OCI-LY7 (cell line): ENCODE data around the gene IDNK. TPM values are rescaled to one million over a fixed set of nuclear protein-coding genes. Genes with fewer than 3 reads are reported as not detected.

Source experiments
- BruUV-seq: library from RNA; stranded (reverse); fragments of 400-500 nt; replicated peaks from 2 replicates; lab custom pipeline; 2021; lab: Mats Ljungman, UMichigan
- CTCF ChIA-PET: fragments of 300-600 bp; sonication (Branson Sonifier 250); formaldehyde crosslinking; loops from one replicate; lab custom pipeline; 2022; ENCODE audit warnings: antibody characterized with exemption; ENCODE audit not compliant: unreplicated experiment; lab: Charles Lee
- POLR2A ChIA-PET: fragments of 300-600 bp; sonication (Branson Sonifier 250); formaldehyde crosslinking; loops from one replicate; lab custom pipeline; 2022; ENCODE audit warnings: antibody characterized with exemption; lab: Charles Lee
- DNase-seq: peaks from one replicate; pipeline ENCODE4 v3.0.0-alpha.2; 2015; ENCODE audit warnings: low spot score
- H2AFZ ChIP-seq: fragments of 200-600 bp; sonication (generic), shearing (Covaris generic); 2 replicates; pipeline ENCODE4 v1.6.1; 2014; ENCODE audit warnings: mild to moderate bottlenecking, antibody characterized with exemption, low read length, moderate library complexity
- H3K27ac ChIP-seq: fragments of 200-600 bp; sonication (generic); 2 replicates; pipeline ENCODE4 v1.5.1; 2014; ENCODE audit warnings: mixed run types, low read depth, mild to moderate bottlenecking, moderate library complexity, low read length, inconsistent platforms; ENCODE audit not compliant: poor library complexity, severe bottlenecking
- H3K36me3 ChIP-seq: fragments of 200-600 bp; sonication (generic); 2 replicates; pipeline ENCODE4 v1.6.1; 2014; ENCODE audit warnings: mild to moderate bottlenecking, antibody characterized with exemption, low read length, moderate library complexity, mixed read lengths; ENCODE audit not compliant: insufficient read depth
- H3K4me1 ChIP-seq: fragments of 200-600 bp; sonication (generic); 2 replicates; pipeline ENCODE4 v1.5.1; 2014; ENCODE audit warnings: mild to moderate bottlenecking, low read length; ENCODE audit not compliant: insufficient read depth, poor library complexity, severe bottlenecking
- H3K4me2 ChIP-seq: fragments of 200-600 bp; sonication (generic); 2 replicates; pipeline ENCODE4 v1.6.1; 2014; ENCODE audit warnings: mild to moderate bottlenecking, low read length
- H3K4me3 ChIP-seq: fragments of 200-600 bp; sonication (generic); 2 replicates; pipeline ENCODE4 v1.5.1; 2014; ENCODE audit warnings: mild to moderate bottlenecking, low read depth, low read length; ENCODE audit not compliant: poor library complexity, severe bottlenecking
- H3K79me2 ChIP-seq: fragments of 200-600 bp; sonication (generic); 2 replicates; pipeline ENCODE4 v1.6.1; 2016; ENCODE audit warnings: low read depth, mild to moderate bottlenecking, low read length, moderate library complexity, mixed read lengths; ENCODE audit not compliant: insufficient read depth
- H3K9me2 ChIP-seq: fragments of 200-600 bp; sonication (generic); 2 replicates; pipeline ENCODE4 v1.6.1; 2016; ENCODE audit warnings: mild to moderate bottlenecking, low read length, mixed read lengths; ENCODE audit not compliant: insufficient read depth
- H3K9me3 ChIP-seq: fragments of 200-600 bp; sonication (generic); 2 replicates; pipeline ENCODE4 v1.6.1; 2014; ENCODE audit warnings: mild to moderate bottlenecking, mixed run types, low read length, mixed read lengths
- H4K20me1 ChIP-seq: fragments of 200-600 bp; sonication (generic); 2 replicates; pipeline ENCODE4 v1.6.1; 2014; ENCODE audit warnings: mild to moderate bottlenecking, antibody characterized with exemption, low read length, moderate library complexity, mixed read lengths; ENCODE audit not compliant: insufficient read depth
- EZH2phosphoT487 ChIP-seq: fragments of 200-600 bp; sonication (generic); IDR thresholded peaks from 2 replicates; pipeline ENCODE4 v1.6.1; 2018; ENCODE audit warnings: low read depth, borderline replicate concordance, mild to moderate bottlenecking, mixed run types, antibody characterized with exemption, low read length, moderate library complexity, mixed read lengths
- intact Hi-C: fragments of 100-400 bp; cut with micrococcal nuclease; formaldehyde crosslinking; loops from one replicate; pipeline ENCODE4 v1.10.0; 2022; ENCODE audit not compliant: unreplicated experiment
- total RNA-seq, 2 experiments: library from RNA; depleted of rRNA in 1 of 2; stranded (reverse); fragments of >200 nt in 1 of 2; shearing (Covaris generic) in 1 of 2; gene quantifications; 2 replicates each; pipeline ENCODE4 v1.2.3, GENCODE V29; 2014 to 2022
- TF ChIP-seq, protein P1 (sequence below): fragments of 200-600 bp; sonication (generic); conservative IDR thresholded peaks from 2 replicates; pipeline ENCODE4 v1.5.1; 2014; ENCODE audit warnings: mild to moderate bottlenecking, antibody characterized with exemption, low read length, moderate library complexity, mixed read lengths

The IDNK gene
- total RNA-seq, 2 experiments from 2014 or later = 3.7 to 8.2 TPM

GRCh38 chr9:83622433-83622938, 457 bp upstream of the IDNK start:
- TF ChIP-seq EZH2phosphoT487 = no peak
- TF ChIP-seq, protein P1, sequence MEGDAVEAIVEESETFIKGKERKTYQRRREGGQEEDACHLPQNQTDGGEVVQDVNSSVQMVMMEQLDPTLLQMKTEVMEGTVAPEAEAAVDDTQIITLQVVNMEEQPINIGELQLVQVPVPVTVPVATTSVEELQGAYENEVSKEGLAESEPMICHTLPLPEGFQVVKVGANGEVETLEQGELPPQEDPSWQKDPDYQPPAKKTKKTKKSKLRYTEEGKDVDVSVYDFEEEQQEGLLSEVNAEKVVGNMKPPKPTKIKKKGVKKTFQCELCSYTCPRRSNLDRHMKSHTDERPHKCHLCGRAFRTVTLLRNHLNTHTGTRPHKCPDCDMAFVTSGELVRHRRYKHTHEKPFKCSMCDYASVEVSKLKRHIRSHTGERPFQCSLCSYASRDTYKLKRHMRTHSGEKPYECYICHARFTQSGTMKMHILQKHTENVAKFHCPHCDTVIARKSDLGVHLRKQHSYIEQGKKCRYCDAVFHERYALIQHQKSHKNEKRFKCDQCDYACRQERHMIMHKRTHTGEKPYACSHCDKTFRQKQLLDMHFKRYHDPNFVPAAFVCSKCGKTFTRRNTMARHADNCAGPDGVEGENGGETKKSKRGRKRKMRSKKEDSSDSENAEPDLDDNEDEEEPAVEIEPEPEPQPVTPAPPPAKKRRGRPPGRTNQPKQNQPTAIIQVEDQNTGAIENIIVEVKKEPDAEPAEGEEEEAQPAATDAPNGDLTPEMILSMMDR = no peak
- Histone ChIP-seq H3K9me2 (no peaks in the 10 kb centered on the region), H4K20me1 (no peaks in the 10 kb centered on the region), H3K36me3 (no peaks in the 10 kb centered on the region), H3K27ac (peak overlapping the region; percentile 56), H3K4me3 (peak overlapping the region; percentile 72), H2AFZ (peak overlapping the region; percentile 92), H3K79me2 (no peaks in the 10 kb centered on the region), H3K4me2 (peak overlapping the region; percentile 67), H3K4me1 (peaks cover 22% of the 10 kb centered on the region), H3K9me3 (no peaks in the 10 kb centered on the region)
- ChIA-PET POLR2A (interaction anchor here (0.7 to 2.5 kb wide), 3 partner anchors 13 to 82 kb away, joined by 3 to 10 read pairs (median 6); no protein-coding TSS in a partner anchor), CTCF (interaction anchor here (0.6 kb wide), 1 partner anchor 8 kb away, joined by 6 read pairs; no protein-coding TSS in a partner anchor)
- DNase-seq = peak; percentile 69
- no TSS peak for BruUV-seq
- intact Hi-C loops = loop anchor here (5.0 kb wide), 1 partner anchor 195 kb away; the partner anchor contains the start of gene GKAP1

DNA sequence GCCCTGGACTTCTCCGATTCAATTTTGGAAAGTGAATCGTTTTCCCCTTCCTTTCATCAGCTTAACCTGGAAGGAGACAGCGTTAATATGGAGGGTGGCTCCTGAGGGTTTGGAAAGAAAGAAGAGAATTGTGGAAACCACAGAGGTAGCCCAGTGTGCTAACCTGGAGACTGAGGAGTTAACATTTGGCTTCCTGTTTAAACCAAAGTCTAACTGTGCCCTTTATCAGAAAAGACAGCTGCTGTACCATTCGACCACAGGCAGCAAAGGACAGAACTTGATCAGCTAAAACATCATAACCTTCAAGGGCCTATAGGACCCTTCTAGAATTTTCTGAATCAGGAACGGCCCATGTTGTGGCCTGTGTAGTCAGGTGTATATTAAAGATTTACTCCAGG, 735 bp downstream of the IDNK start:
- CTCF ChIA-PET = no interaction called here
- intact Hi-C loops = loop anchor here (1.0 to 5.0 kb wide), 2 partner anchors 84 to 194 kb away; partner anchors contain the start of genes GKAP1 and UBQLN1
- BruUV-seq = no TSS peak

More for the DNA sequence above, 735 bp downstream of the IDNK start:
- POLR2A ChIA-PET = interaction anchor here (0.6 to 4.3 kb wide), 10 partner anchors 9 to 298 kb away, joined by 3 to 19 read pairs (median 6); partner anchors contain the start of gene UBQLN1
- TF ChIP-seq, protein P1 = no peak; the same call in 1 of the 2 replicates
- no peak for TF ChIP-seq EZH2phosphoT487
- DNase-seq = peak; percentile 53
- Histone ChIP-seq H3K4me1 (peaks cover 22% of the 10 kb centered on the region), H3K9me2 (no peaks in the 10 kb centered on the region), H2AFZ (peak overlapping the region; percentile 92; the same call in 1 of the 2 replicates), H3K4me2 (peak overlapping the region; percentile 67), H3K4me3 (peak overlapping the region; percentile 72), H3K79me2 (no peaks in the 10 kb centered on the region), H4K20me1 (no peaks in the 10 kb centered on the region), H3K36me3 (no peaks in the 10 kb centered on the region; the same call in 1 of the 2 replicates), H3K27ac (peak overlapping the region; percentile 56), H3K9me3 (no peaks in the 10 kb centered on the region)
